Measurements from ENCODE around the gene EEF1G.

Gene EEF1G

DNA sequence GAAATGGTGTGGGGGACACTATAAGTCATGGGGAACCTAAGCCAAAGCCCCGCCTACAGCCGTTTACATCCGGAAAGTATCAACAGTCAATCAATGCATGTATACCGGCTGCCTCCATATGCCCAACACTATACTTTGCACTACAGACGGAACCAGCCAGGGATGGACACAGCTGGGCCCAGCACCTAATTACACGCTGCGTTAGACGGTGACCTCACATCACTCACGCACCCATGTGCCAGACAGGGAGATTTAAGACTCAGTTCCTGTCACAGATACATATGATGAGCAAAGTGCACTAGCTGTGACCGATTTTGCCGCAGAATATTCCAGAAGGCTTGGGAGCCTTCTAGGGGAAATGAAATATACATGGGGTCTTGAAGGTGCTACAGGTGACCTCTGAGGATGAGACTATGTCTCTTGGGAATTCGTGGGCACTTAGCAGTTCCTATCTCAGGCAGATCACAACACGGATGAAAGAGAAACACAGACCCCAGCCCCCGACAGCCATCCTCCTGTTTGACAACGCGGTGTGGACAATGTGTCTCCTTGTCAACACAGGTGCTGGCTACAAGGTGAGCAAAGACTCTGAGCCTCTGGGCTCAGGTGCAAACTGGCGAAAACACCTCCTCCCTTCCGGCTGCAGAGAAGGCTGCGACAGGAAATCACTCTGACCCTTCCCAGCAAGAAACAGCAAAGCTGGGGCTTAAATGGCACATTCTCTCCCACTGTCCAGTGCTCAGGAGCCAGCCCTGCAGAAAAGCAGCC lies 35.0 kb downstream of the EEF1G start:
- DNase-seq = no peak

DNA sequence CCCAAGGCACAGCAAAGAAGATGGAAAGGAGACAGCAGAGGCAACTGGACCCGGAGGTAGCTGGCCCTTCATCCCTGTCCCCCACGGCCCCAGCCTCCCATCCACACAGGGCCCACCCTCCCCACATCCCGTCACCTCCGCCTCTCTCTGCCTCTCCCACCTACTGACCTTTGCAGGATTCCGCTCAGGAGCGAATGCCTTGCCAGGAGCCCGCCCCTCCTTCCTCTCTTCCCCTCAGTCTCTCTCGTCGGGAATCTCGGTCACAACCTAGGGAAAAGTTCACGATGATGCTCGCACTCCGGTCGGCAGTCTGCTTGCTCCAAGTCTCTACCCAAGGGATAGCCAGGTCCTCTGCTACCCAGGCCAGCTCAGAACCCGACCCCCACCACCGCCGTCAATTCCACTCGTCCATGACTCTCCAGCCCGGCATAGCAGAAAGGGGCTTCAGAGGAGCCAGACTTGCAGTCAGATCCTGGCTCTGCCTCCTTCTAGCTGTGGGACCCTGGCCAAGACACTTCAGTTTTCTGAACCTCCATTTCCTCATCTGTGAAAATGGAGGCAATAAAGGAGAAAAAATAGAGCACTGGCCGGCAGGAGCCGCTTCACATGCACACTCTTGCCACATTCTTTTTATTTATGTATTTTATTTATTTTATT lies 37.3 kb downstream of the EEF1G start:
- no peak for DNase-seq

DNA sequence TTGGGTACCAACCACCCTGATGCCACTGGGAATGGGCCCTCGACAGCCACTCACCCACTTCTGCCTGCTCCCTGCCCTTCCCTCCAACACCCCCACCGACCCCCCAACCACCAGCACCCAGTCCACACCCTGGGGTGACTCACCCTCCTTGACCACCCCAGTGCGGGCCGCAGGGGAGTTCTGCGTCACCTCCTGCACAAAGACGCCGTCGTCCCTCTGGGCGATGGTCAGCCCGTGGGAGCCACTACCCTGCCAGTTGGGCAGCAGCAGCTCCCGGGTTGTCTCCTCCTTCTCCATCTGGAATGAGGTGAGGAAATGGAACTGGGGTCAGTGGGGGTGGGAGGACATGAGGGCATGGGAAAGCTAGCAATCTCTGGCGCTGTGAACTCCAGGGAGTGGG lies 37.9 kb downstream of the EEF1G start:
- no peak for DNase-seq

DNA sequence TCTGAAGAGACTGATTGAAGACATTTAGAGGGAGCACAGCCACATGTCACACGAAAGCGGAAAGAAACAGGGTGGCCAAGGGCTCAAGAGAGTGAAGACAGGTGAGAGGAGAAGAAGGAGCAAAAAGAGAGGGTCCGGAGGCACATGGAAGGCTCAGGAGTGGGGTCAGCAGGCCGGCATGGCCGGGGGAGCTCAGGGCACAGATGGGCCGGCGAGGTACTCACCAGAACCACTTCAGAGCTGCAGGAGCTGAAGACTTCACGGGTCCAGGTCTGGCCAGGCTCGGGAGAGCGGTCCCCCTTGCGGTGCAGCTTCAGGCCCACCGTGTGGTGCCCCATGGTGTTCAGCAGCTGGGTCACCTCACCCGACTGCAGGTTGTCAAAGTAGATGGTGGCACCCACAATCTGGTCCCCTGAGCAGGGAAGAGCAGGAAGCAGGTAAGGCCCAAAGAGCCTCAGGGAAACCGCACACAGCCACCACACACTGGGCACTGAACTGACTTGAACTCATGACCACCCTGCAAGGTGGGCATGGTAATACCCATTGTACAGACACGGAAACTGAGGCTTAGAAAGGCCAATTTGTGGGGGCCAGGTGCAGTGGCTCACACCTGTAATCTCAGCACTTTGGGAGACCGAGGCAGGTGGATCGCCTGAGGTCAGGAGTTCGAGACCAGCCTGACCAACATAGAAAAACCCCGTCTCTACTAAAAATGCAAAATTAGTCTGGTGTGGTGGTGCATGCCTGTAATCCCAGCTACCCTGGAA lies 38.7 kb downstream of the EEF1G start:
- DNase-seq = no peak

DNA sequence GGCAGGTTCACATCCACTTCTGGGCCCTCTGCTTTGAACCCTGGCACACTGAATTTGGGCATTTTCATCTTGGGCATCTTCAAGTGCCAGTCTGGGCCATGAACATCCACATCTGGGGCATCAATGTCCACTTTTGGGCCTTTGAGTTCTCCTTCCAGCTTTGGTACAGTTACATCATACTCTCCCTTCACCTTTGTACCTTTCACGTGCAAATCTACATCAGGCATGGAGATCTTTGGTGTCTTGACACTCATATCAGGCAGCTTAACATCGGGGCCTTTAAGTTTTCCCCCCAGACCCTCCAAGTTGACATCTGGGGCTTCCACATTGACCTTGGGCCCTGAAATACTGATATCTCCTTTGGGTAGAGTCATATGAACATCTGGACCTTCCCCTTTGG lies 41.6 kb downstream of the EEF1G start:
- no peak for DNase-seq

DNA sequence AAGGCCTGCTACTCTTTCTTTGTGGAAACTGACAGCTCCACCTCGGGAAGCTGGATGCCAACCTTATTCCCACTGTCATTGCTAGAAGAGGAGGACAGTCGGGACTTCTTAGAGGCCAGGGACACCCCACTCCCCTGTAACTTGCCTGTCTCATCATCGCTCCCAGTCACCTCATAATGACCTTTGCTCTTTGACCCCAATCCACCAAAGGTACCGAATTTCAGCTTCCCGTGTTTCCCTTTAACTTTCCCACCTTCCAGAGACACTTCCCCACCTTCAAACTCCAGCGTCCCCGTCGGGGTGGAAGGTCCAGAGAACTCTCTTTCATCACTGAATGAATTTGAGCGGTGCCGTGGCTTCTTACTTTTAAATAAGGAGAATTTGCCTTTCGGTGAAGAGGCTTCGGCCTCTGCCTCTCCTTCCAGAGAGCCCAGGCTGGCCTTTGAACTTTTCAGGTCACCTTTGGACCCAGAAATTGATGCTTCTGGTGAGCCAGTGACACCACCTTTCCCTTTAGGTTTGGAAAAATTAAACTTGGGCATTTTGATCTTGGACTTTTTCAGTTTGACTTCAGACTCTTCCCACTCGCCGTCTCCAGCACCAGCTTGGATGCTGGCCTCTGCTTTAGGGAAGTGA lies 56.8 kb downstream of the EEF1G start:
- no peak for DNase-seq

DNA sequence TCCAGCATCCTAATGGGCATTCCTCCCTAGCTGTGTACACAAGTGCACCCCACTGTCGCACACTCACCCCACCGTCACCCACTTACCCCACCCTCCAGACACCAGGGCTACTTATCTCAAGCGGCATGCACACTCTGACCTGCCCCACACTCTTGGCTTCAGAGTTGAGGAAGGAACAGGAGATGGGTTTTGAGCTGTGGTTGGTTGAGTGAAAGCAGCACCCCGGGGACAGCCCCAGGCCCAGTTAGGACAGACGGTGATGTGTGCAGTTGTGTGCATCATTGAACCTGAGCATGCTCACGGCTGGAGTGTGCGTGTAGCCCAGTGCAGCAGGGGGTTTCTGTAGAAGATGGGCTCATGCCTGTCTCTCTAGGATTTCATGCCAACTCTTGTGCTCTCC lies 59.5 kb downstream of the EEF1G start:
- no peak for DNase-seq

DNA sequence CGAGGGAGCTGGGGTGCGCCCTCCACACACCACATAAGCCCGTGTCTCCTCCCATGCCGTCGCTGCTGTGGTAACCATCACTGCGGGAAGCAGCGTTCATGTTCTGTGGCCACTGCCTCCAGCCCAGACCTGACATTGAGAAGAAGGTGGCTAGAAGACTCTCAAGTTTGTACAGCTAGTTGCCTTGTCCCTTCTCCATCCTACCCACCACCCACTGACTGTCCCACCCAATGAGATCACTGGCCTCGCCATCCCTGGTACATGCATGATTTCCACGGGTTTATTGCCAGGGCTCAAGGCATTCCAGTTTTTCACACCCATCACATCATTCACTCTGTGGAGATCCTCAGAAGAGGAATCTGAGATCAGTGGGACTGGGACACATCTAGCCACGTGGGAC lies 60.1 kb downstream of the EEF1G start:
- DNase-seq = no peak

DNA sequence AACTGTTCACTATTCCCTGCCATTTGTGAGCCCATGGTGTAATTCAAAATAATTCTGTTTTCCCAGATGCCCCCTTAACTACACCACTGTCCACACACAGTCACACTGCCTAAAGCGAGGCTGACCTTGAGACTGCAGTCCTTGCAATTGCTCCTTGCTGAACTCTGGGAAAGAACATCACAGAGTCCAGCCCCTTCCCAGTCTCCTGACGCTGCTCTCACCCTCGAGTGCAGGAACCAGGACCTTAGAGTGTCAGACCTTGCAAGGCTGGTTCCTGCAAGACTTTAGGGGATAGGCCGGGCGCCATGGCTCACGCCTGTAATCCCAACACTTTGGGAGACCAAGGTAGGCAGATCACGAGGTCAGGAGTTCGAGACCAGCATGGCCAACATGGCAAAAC lies 60.7 kb downstream of the EEF1G start:
- DNase-seq = no peak
